MCF 10A (cell line): ENCODE results near the gene MYO18B. TPM values are rescaled to one million over a fixed set of nuclear protein-coding genes. Genes with fewer than 3 reads are reported as not detected.

Source experiments
- BruUV-seq: library from RNA; stranded (reverse); fragments of 400-500 nt; replicated peaks from 2 replicates; lab custom pipeline; 2021; lab: Mats Ljungman, UMichigan
- CTCF ChIA-PET: fragments of 300-600 bp; sonication (Branson Sonifier 250); formaldehyde crosslinking; extraction: SDS; loops from one replicate; lab custom pipeline; 2021; ENCODE audit warnings: antibody characterized with exemption, inconsistent platforms; lab: Yijun Ruan, JAX
- POLR2A ChIA-PET: fragments of 300-600, 350-650 bp; sonication (Branson Sonifier 250); formaldehyde crosslinking; extraction: SDS; loops from one replicate; lab custom pipeline; 2020; ENCODE audit warnings: antibody characterized with exemption, inconsistent platforms; lab: Yijun Ruan, JAX
- DNase-seq: peaks from one replicate; pipeline ENCODE4 v3.0.0-alpha.2; 2018; ENCODE audit not compliant: unreplicated experiment
- H3K27ac Mint-ChIP-seq: one replicate; pipeline ENCODE4 v1.8.0; 2022; ENCODE audit warnings: mild to moderate bottlenecking, low read depth, mixed read lengths; ENCODE audit not compliant: unreplicated experiment
- H3K27me3 Mint-ChIP-seq: one replicate; pipeline ENCODE4 v1.8.0; 2022; ENCODE audit warnings: mixed read lengths; ENCODE audit not compliant: insufficient read depth, unreplicated experiment
- H3K36me3 Mint-ChIP-seq: one replicate; pipeline ENCODE4 v1.8.0; 2022; ENCODE audit warnings: mild to moderate bottlenecking, moderate library complexity, mixed read lengths; ENCODE audit not compliant: insufficient read depth, unreplicated experiment
- H3K4me1 Mint-ChIP-seq: one replicate; pipeline ENCODE4 v1.8.0; 2022; ENCODE audit warnings: mixed read lengths; ENCODE audit not compliant: insufficient read depth, unreplicated experiment
- H3K4me3 Mint-ChIP-seq: one replicate; pipeline ENCODE4 v1.8.0; 2022; ENCODE audit warnings: mild to moderate bottlenecking, moderate library complexity, mixed read lengths; ENCODE audit not compliant: unreplicated experiment
- H3K9me3 Mint-ChIP-seq: one replicate; pipeline ENCODE4 v1.8.0; 2022; ENCODE audit warnings: mixed read lengths; ENCODE audit not compliant: unreplicated experiment
- CTCF ChIP-seq: fragments of 200-600 bp; IDR thresholded peaks from one replicate; pipeline ENCODE4 v1.8.0; 2022; ENCODE audit warnings: antibody characterized with exemption, mild to moderate bottlenecking; ENCODE audit not compliant: unreplicated experiment
- intact Hi-C: fragments of 100-400 bp; cut with micrococcal nuclease; formaldehyde crosslinking; loops from 2 replicates; pipeline ENCODE4 v1.14.1; 2022
- total RNA-seq: library from RNA; stranded (reverse); gene quantifications from 2 replicates; pipeline ENCODE4 v1.2.3, GENCODE V29; 2022

Gene MYO18B
- total RNA-seq, 1 experiment from 2014 or later = 0.07 TPM

- no peaks in the 10 kb centered on the region for H3K36me3 Mint-ChIP-seq
- no peaks in the 10 kb centered on the region for H3K4me1 Mint-ChIP-seq
- H3K27me3 Mint-ChIP-seq = peaks cover 38% of the 10 kb centered on the region
- no peak overlapping the region for H3K27ac Mint-ChIP-seq
- ChIA-PET POLR2A (no interaction called here), CTCF (interaction anchor here (0.5 kb wide), 1 partner anchor 390 kb away, joined by 3 read pairs; no protein-coding TSS in a partner anchor)
- DNase-seq = no peak
- H3K9me3 Mint-ChIP-seq = no peaks in the 10 kb centered on the region
- intact Hi-C loops = no loop called here
- H3K4me3 Mint-ChIP-seq = no peak overlapping the region
- BruUV-seq = no TSS peak
- TF ChIP-seq CTCF = no peak
Observed at GRCh38 chr22:25941365-25941960, 199.5 kb downstream of the MYO18B start.

GRCh38 chr22:25942115-25942855 is 200.3 kb downstream of the MYO18B start:
- BruUV-seq = no TSS peak
- intact Hi-C loops = no loop called here
- Mint-ChIP-seq H3K4me1 (no peaks in the 10 kb centered on the region), H3K9me3 (peaks cover 1% of the 10 kb centered on the region), H3K27ac (no peak overlapping the region), H3K36me3 (no peaks in the 10 kb centered on the region), H3K4me3 (no peak overlapping the region), H3K27me3 (peaks cover 38% of the 10 kb centered on the region)
- TF ChIP-seq CTCF = no peak
- ChIA-PET CTCF (no interaction called here), POLR2A (no interaction called here)
- no peak for DNase-seq

GRCh38 chr22:25942856-25943411 is 200.9 kb downstream of the MYO18B start:
- Mint-ChIP-seq H3K27me3 (peaks cover 42% of the 10 kb centered on the region), H3K27ac (no peak overlapping the region), H3K4me1 (no peaks in the 10 kb centered on the region), H3K36me3 (no peaks in the 10 kb centered on the region), H3K9me3 (peaks cover 8% of the 10 kb centered on the region), H3K4me3 (no peak overlapping the region)
- no peak for DNase-seq
- intact Hi-C loops = no loop called here
- CTCF ChIA-PET = no interaction called here
- BruUV-seq = no TSS peak
- POLR2A ChIA-PET = no interaction called here
- no peak for TF ChIP-seq CTCF

- H3K4me1 Mint-ChIP-seq = no peaks in the 10 kb centered on the region
- intact Hi-C loops = no loop called here
- POLR2A ChIA-PET = no interaction called here
- CTCF ChIA-PET = no interaction called here
- no peaks in the 10 kb centered on the region for H3K36me3 Mint-ChIP-seq
- BruUV-seq = no TSS peak
- peaks cover 26% of the 10 kb centered on the region for H3K9me3 Mint-ChIP-seq
- H3K4me3 Mint-ChIP-seq = no peak overlapping the region
- no peak for DNase-seq
- H3K27me3 Mint-ChIP-seq = peaks cover 35% of the 10 kb centered on the region
- H3K27ac Mint-ChIP-seq = no peak overlapping the region
- no peak for TF ChIP-seq CTCF
Observed at GRCh38 chr22:25950111-25950510, 208.1 kb downstream of the MYO18B start.
